Spleen (tissue), 7 donors: ENCODE data around the gene CD79A.

Experiments used
- CTCF ChIP-seq, 11 experiments: fragments of 200-600 bp in 7 of 11; fragments of 450-650 bp in 4 of 11; sonication (generic) in 4 of 11; IDR thresholded peaks in 8 of 11; conservative IDR thresholded peaks in 3 of 11; 1 replicate in 7 of 11; 2 replicates in 4 of 11; pipeline versions ENCODE4 v1.4.0 to v1.8.0; 2016 to 2021; ENCODE audit warnings: antibody characterized with exemption in 11 of 11, inconsistent platforms in 4 of 11, mild to moderate bottlenecking in 1 of 11
- POLR2A ChIP-seq, 3 donors: fragments of 450-650 bp; IDR thresholded peaks; one replicate each; pipeline ENCODE4 v1.5.1; 2017; ENCODE audit warnings: antibody characterized with exemption in 3 of 3, mild to moderate bottlenecking in 1 of 3
- donor health status: DM: no; HTN: no; CAD: no; lungs with moderate emphysema.
- donor health status: DM: no; HTN: no; CAD: no.
- donor health status: DM: no; HTN: no; CAD: no.

- TF ChIP-seq CTCF (IDR thresholded peaks at IDR 0.05 in 8 of 11, conservative IDR thresholded peaks at IDR 0.05 in 3 of 11) = no peak
- no peak for TF ChIP-seq POLR2A (IDR thresholded peaks at IDR 0.05)
Measured at GRCh38 chr19:41848666-41849065, 28.4 kb upstream of the CD79A start.
